ENCODE measurements around the gene PTPN22. TPM values are rescaled to one million over a fixed set of nuclear protein-coding genes. Genes with fewer than 3 reads are reported as not detected.
A peak's percentile ranks its signal among the peaks of the same experiment; 100 is the strongest.

Gene PTPN22
- total and polyA plus RNA-seq, 9 of the 15 experiments (the other 6 are each of a cell fraction or from before 2014, with no cell fraction given) = 0.45 to 4.6 (median 1.1) TPM

- TF ChIP-seq ATF2 (CRISPR knock-in tag; IDR thresholded peaks at IDR 0.05) (no peak), ARID4B (CRISPR knock-in tag; IDR thresholded peaks at IDR 0.05) (peak; percentile 86), MLLT1 (IDR thresholded peaks at IDR 0.05) (peak; percentile 71 to 100; a peak in 3 of 4 replicates), ETV5 (CRISPR knock-in tag; IDR thresholded peaks at IDR 0.05; ENCODE audit: low read depth) (0 out of 2 replicates have a peak, but pooled peaks have one; percentile 23), KAT8 (IDR thresholded peaks at IDR 0.05; ENCODE audit: low read depth) (no peak), NCOA4 (IDR thresholded peaks at IDR 0.05; ENCODE audit: partially characterized antibody) (peak; percentile 80), E2F3 (CRISPR knock-in tag; IDR thresholded peaks at IDR 0.05) (peak; percentile 98), ATF7 (IDR thresholded peaks at IDR 0.05) (peak; percentile 92), ZNF644 (tag; IDR thresholded peaks at IDR 0.05; ENCODE audit: low read depth) (no peak; the same call in 1 of the 2 replicates), FOXM1 (IDR thresholded peaks at IDR 0.05; ENCODE audit: low read depth) (peak; percentile 62), FOXM1 (CRISPR knock-in tag; IDR thresholded peaks at IDR 0.05; ENCODE audit: low read depth) (no peak), ZBTB1 (CRISPR knock-in tag; IDR thresholded peaks at IDR 0.05; ENCODE audit: borderline replicate concordance, low read depth) (peak; percentile 71; the same call in 1 of the 2 replicates), ZFP1 (CRISPR knock-in tag; IDR thresholded peaks at IDR 0.05) (no peak), ARID2 (IDR thresholded peaks at IDR 0.05) (0 out of 2 replicates have a peak, but pooled peaks have one; percentile 29), CAMTA2 (CRISPR knock-in tag; conservative IDR thresholded peaks at IDR 0.05) (no peak), MAFK (IDR thresholded peaks at IDR 0.05; ENCODE audit: low read length) (0 out of 2 replicates have a peak, but pooled peaks have one; percentile 23), RFX5 (IDR thresholded peaks at IDR 0.05; ENCODE audit: low read depth, low read length) (0 out of 2 replicates have a peak, but pooled peaks have one; percentile 19), ZNF764 (CRISPR knock-in tag; IDR thresholded peaks at IDR 0.05; ENCODE audit: low read depth) (no peak), SMARCA4 (IDR thresholded peaks at IDR 0.05) (no peak), FOSL1 (tag; conservative IDR thresholded peaks at IDR 0.05) (peak; percentile 67), ZNF232 (CRISPR knock-in tag; IDR thresholded peaks at IDR 0.05) (no peak; the same call in 1 of the 2 replicates), KHSRP (IDR thresholded peaks at IDR 0.05) (no peak), ZNF766 (CRISPR knock-in tag; conservative IDR thresholded peaks at IDR 0.05) (no peak)
Observed at GRCh38 chr1:113904674-113905434, 33.3 kb upstream of the PTPN22 start, which contains the start of the genes AP4B1 and DCLRE1B (continued).

Measured in K562 (cell line).